Tibial nerve (tissue), 4 donors: ENCODE data around the gene BLM. TPM values are rescaled to one million over a fixed set of nuclear protein-coding genes. Genes with fewer than 3 reads are reported as not detected.

ENCODE experiments used
- DNase-seq, 2 donors: peaks; one replicate each; pipeline ENCODE4 v3.0.0-alpha.2; 2019; ENCODE audit warnings: low spot score in 2 of 2
- H3K27ac ChIP-seq, 4 donors: fragments of 200-600 bp; sonication (generic) in 3 of 4; one replicate each; pipeline ENCODE4 v1.5.1; 2017 to 2019; ENCODE audit warnings: mild to moderate bottlenecking in 1 of 4
- H3K27me3 ChIP-seq, 2 donors: fragments of 200-600 bp; sonication (generic) in 1 of 2; one replicate each; pipeline versions ENCODE4 v1.5.1 to v1.6.0; 2017 to 2019
- H3K36me3 ChIP-seq, 3 donors: fragments of 200-600 bp; sonication (generic); one replicate each; pipeline ENCODE4 v1.5.1; 2018 to 2019
- H3K4me1 ChIP-seq, 4 donors: fragments of 200-600 bp; sonication (generic) in 3 of 4; one replicate each; pipeline ENCODE4 v1.5.1; 2017 to 2019
- H3K4me3 ChIP-seq, 4 donors: fragments of 200-600 bp; sonication (generic) in 3 of 4; one replicate each; pipeline ENCODE4 v1.5.1; 2017 to 2019; ENCODE audit warnings: mild to moderate bottlenecking in 1 of 4, moderate library complexity in 1 of 4
- H3K9me3 ChIP-seq, 4 donors: fragments of 200-600 bp; sonication (generic) in 3 of 4; one replicate each; pipeline ENCODE4 v1.5.1; 2017 to 2019
- EP300 ChIP-seq, 2 donors: sonication (generic); formaldehyde crosslinking; IDR thresholded peaks; one replicate each; pipeline ENCODE4 v1.6.1; 2017; ENCODE audit warnings: antibody characterized with exemption in 2 of 2, mild to moderate bottlenecking in 1 of 2
- POLR2A ChIP-seq, 2 donors: fragments of 450-650 bp; IDR thresholded peaks; one replicate each; pipeline ENCODE4 v1.6.1; 2017; ENCODE audit warnings: antibody characterized with exemption in 2 of 2, mild to moderate bottlenecking in 2 of 2, moderate library complexity in 2 of 2
- WGBS, 2 donors: methylation state at CpG; one replicate each; pipeline ENCODE4 v1.1.5; 2018; 5-methylcytosine and 5-hydroxymethylcytosine counted together
- total RNA-seq, 4 donors: library from RNA; depleted of rRNA; stranded (reverse); fragments of >200 nt; gene quantifications; one replicate each; pipeline ENCODE4 v1.1.0, GENCODE V29; 2016
- TF ChIP-seq, protein P1 (sequence below), 5 experiments: fragments of 200-600 bp in 3 of 5; fragments of 450-650 bp in 2 of 5; sonication (generic) in 3 of 5; IDR thresholded peaks; one replicate each; pipeline ENCODE4 v1.5.1; 2016 to 2019; ENCODE audit warnings: antibody characterized with exemption in 5 of 5, mild to moderate bottlenecking in 3 of 5, moderate library complexity in 2 of 5

BLM gene
- total RNA-seq, 4 donors from 2014 or later = 0.66 to 9.6 (median 1.0) TPM

- Histone ChIP-seq H3K27ac (no peak overlapping the region), H3K4me3 (no peak overlapping the region), H3K36me3 (no peaks in the 10 kb centered on the region), H3K4me1 (no peaks in the 10 kb centered on the region), H3K27me3 (no peaks in the 10 kb centered on the region), H3K9me3 (no peaks in the 10 kb centered on the region)
- TF ChIP-seq, protein P1, sequence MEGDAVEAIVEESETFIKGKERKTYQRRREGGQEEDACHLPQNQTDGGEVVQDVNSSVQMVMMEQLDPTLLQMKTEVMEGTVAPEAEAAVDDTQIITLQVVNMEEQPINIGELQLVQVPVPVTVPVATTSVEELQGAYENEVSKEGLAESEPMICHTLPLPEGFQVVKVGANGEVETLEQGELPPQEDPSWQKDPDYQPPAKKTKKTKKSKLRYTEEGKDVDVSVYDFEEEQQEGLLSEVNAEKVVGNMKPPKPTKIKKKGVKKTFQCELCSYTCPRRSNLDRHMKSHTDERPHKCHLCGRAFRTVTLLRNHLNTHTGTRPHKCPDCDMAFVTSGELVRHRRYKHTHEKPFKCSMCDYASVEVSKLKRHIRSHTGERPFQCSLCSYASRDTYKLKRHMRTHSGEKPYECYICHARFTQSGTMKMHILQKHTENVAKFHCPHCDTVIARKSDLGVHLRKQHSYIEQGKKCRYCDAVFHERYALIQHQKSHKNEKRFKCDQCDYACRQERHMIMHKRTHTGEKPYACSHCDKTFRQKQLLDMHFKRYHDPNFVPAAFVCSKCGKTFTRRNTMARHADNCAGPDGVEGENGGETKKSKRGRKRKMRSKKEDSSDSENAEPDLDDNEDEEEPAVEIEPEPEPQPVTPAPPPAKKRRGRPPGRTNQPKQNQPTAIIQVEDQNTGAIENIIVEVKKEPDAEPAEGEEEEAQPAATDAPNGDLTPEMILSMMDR (IDR thresholded peaks at IDR 0.05) = no peak
- TF ChIP-seq POLR2A (IDR thresholded peaks at IDR 0.05) (no peak), EP300 (IDR thresholded peaks at IDR 0.05) (no peak)
- WGBS, 2 donors = 88 to 92% methylated on average over 1 of the region's 1 CpG
- no peak for DNase-seq
Measured at GRCh38 chr15:90799639-90800170, 82.6 kb downstream of the BLM start.

GRCh38 chr15:90801803-90802202, 84.7 kb downstream of the BLM start:
- H3K9me3 ChIP-seq = no peaks in the 10 kb centered on the region
- no peak for TF ChIP-seq EP300 (IDR thresholded peaks at IDR 0.05)
- TF ChIP-seq, protein P1 (IDR thresholded peaks at IDR 0.05) = no peak
- no peak for TF ChIP-seq POLR2A (IDR thresholded peaks at IDR 0.05)
- no peak overlapping the region for H3K4me3 ChIP-seq
- H3K4me1 ChIP-seq = no peaks in the 10 kb centered on the region
- H3K36me3 ChIP-seq = no peaks in the 10 kb centered on the region
- H3K27ac ChIP-seq = no peak overlapping the region
- H3K27me3 ChIP-seq = no peaks in the 10 kb centered on the region
- no peak for DNase-seq
- 78 to 86% methylated on average over 8 of the region's 8 CpGs for WGBS, 2 donors

DNA sequence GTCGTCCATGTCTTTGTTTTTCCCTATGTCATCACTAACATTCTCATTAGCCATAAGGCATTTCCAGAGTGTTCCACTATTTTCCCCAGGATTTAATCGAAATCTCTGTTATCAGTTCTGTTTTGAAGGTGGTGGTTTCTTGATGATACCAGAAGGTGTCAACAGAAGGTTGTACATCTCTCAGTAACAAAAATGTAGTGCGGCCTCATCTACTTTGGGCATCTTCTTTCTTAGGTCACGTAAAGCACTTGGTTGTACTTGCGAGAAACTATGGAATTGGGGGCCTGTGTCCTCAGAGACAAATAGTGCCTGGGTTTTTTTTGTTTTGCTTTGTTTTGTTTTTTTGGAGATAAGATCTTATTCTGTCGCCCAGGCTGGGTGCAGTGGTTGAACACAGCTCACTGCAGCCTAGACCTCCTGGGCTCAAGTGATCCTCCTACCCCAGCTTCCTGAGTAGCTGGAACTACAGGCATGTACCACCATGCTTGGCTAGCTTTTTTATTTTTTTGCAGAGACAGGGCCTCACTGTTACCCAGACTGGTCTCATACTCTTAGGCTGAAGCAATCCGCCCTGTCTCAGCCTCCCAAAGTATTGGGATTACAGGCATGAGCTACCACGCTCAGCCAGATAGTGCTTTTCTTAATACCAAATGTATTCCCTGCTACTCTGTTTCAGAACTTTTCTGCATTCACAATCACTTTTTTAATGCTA, 90.1 kb downstream of the BLM start:
- WGBS, 2 donors = 91 to 95% methylated on average over 8 of the region's 8 CpGs
- DNase-seq = no peak

GRCh38 chr15:90807786-90808086, 90.6 kb downstream of the BLM start:
- WGBS, 2 donors = 93 to 94% methylated on average over 2 of the region's 2 CpGs
- no peak for DNase-seq
- Histone ChIP-seq H3K9me3 (no peaks in the 10 kb centered on the region), H3K4me3 (no peak overlapping the region), H3K27me3 (no peaks in the 10 kb centered on the region), H3K27ac (no peak overlapping the region), H3K4me1 (no peaks in the 10 kb centered on the region), H3K36me3 (no peaks in the 10 kb centered on the region)
- no peak for TF ChIP-seq POLR2A (IDR thresholded peaks at IDR 0.05)
- TF ChIP-seq EP300 (IDR thresholded peaks at IDR 0.05) = no peak
- TF ChIP-seq, protein P1 (IDR thresholded peaks at IDR 0.05) = no peak

More for the DNA sequence above, 90.1 kb downstream of the BLM start:
- Histone ChIP-seq H3K4me1 (no peaks in the 10 kb centered on the region), H3K9me3 (no peaks in the 10 kb centered on the region), H3K27me3 (no peaks in the 10 kb centered on the region), H3K36me3 (no peaks in the 10 kb centered on the region), H3K4me3 (no peak overlapping the region), H3K27ac (no peak overlapping the region)
- TF ChIP-seq EP300 (IDR thresholded peaks at IDR 0.05) (no peak), POLR2A (IDR thresholded peaks at IDR 0.05) (no peak)
- TF ChIP-seq, protein P1 (IDR thresholded peaks at IDR 0.05) = no peak

- Histone ChIP-seq H3K36me3 (no peaks in the 10 kb centered on the region), H3K9me3 (no peaks in the 10 kb centered on the region), H3K4me1 (peaks cover 0 to 1% (median 0%) of the 10 kb centered on the region in 4 donors), H3K27ac (no peak overlapping the region), H3K27me3 (no peaks in the 10 kb centered on the region), H3K4me3 (no peak overlapping the region)
- TF ChIP-seq EP300 (IDR thresholded peaks at IDR 0.05) = peak in 1 of 2 donors; percentile 30
- TF ChIP-seq, protein P1 (IDR thresholded peaks at IDR 0.05) = no peak
- no peak for DNase-seq
- 78 to 82% methylated on average over 8 of the region's 8 CpGs for WGBS, 2 donors
Measured at GRCh38 chr15:90808517-90809235, 91.5 kb downstream of the BLM start.
